Retinal pigment epithelial cell (primary cell): ENCODE data around the gene MTCH2.

Source experiments
- DNase-seq: peaks from one replicate; pipeline ENCODE4 v3.0.0-alpha.2; 2010; ENCODE audit warnings: low read depth
- H3K4me3 ChIP-seq: 2 replicates; pipeline ENCODE4 v1.5.1; 2011; ENCODE audit warnings: mild to moderate bottlenecking, low read length, control low read depth, moderate library complexity
- TF ChIP-seq, protein P1 (sequence below): conservative IDR thresholded peaks from 2 replicates; pipeline ENCODE4 v1.5.1; 2011; ENCODE audit warnings: low read depth, low read length, control low read depth, inconsistent platforms

Gene MTCH2

DNA sequence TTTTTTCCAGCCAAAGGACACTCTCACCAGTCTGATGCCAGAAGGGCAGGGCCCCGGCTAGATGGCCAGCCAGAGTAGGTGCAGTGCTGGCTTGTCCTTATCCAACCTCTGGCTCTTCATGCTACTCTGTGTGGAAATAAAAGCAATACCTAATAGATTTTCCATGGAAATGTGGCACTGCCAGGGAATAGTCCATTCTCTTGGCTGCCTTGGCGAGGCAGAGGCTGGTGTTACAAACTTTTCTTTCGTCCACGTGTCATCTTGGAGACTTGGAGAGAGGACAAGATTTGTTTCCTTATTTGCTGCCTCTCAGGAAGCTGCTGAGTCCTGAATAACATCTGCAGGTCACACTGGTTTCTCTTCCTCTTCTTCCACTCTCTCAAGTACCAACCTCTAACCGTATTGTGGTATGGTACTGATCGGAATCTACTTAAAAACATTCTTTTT is 31.0 kb downstream of the MTCH2 start:
- no peak overlapping the region for H3K4me3 ChIP-seq
- TF ChIP-seq, protein P1, sequence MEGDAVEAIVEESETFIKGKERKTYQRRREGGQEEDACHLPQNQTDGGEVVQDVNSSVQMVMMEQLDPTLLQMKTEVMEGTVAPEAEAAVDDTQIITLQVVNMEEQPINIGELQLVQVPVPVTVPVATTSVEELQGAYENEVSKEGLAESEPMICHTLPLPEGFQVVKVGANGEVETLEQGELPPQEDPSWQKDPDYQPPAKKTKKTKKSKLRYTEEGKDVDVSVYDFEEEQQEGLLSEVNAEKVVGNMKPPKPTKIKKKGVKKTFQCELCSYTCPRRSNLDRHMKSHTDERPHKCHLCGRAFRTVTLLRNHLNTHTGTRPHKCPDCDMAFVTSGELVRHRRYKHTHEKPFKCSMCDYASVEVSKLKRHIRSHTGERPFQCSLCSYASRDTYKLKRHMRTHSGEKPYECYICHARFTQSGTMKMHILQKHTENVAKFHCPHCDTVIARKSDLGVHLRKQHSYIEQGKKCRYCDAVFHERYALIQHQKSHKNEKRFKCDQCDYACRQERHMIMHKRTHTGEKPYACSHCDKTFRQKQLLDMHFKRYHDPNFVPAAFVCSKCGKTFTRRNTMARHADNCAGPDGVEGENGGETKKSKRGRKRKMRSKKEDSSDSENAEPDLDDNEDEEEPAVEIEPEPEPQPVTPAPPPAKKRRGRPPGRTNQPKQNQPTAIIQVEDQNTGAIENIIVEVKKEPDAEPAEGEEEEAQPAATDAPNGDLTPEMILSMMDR: no peak
- DNase-seq: no peak

DNA sequence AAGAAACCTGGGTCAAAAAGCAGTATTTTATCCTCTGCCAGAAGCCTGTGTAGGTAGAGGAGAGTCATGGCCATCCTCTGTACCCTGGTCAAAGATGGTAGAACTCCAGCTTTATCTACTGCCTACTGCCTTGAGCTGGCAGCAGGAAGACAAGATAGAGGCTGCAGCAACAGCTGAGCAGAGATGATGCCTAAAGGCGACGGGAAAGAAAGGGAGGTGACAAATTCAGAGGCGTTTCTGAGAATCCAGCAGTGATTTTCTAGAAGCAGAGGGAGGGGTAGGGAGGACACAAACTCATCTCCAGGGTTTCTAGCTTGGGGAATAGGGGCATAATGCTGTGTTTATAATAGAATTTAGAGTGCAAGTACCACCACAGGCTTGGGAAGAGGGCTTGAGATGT is 32.7 kb downstream of the MTCH2 start:
- H3K4me3 ChIP-seq: no peak overlapping the region
- TF ChIP-seq, protein P1: no peak
- no peak for DNase-seq

DNA sequence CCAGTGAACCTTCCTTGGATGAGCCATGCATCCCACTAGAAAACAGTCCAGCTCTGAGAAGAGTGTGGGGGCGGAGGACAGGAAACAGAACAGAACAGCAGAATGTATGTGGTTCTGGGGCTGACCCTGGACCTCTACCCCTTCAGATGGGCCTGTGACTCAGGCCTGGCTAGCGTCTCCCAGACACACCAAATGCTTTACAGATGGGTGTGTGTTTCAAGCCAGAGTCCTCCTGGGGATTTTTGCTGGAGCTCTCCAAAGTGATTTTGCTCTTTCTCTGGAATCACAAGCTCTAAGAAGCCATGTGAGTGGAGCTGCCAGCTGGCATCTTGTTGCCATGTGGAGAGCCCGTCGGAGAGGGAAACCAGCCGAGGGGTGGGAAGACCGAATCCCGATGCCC is 35.0 kb downstream of the MTCH2 start:
- no peak overlapping the region for H3K4me3 ChIP-seq
- DNase-seq: no peak
- TF ChIP-seq, protein P1: no peak

DNA sequence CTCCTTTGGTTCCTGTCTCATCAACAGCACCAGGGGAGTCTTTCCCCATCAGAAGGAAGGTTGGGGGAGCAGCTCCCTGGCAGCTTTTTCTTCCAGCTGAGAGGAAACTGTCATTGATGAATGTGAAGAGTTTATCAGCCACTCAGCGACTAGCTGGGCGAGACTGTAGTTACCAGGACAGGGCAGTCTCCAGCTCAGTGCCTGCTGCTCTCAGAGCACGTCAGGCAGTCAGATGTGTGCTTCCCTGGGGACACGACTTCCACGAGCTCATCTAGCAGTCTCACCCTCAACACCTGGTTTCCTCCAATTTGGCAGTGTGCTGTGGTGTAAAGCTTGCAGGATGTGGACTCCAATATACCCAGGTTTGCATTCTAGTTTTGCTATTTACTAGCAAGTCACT is 35.6 kb downstream of the MTCH2 start:
- no peak overlapping the region for H3K4me3 ChIP-seq
- TF ChIP-seq, protein P1: no peak
- DNase-seq: no peak

DNA sequence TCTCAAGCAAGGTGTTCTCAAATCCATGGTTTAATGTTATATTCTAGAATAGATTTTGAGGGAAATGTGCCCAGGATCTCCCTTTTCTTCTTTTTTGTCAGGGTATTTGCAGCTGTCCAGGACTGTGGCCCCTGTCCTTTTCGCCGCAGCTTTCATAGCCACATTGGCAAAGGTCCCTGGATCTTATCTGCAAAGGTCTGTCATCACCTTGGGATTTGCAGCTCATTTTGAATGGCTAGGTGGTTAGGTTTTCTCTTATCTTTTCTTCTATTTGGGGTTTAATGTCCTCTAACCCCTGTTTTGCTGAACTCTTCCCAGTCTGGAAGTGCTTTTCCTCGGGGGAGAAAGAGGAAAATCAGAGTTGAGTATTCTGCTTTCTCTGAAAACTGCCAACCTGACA is 36.4 kb downstream of the MTCH2 start:
- H3K4me3 ChIP-seq: no peak overlapping the region
- TF ChIP-seq, protein P1: no peak
- DNase-seq: no peak

DNA sequence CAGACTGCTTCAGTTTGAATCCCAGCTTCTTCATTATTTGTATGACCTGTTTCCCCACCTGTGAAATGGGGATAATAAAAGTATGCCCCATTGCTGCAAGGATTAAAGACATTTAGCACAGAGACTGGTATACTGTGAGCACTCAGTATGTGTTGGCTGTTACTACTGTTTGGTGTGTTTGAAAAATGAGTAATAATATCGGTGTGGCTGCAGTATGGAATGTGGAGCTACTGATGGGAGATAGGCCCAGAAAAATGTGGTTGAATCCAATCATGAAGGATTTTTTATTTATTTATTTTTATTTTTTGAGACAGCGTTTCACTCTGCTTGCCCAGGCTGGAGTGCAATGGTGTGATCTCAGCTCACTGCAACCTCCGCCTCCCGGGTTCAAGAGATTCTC is 39.1 kb downstream of the MTCH2 start:
- no peak overlapping the region for H3K4me3 ChIP-seq
- TF ChIP-seq, protein P1: no peak
- DNase-seq: no peak

DNA sequence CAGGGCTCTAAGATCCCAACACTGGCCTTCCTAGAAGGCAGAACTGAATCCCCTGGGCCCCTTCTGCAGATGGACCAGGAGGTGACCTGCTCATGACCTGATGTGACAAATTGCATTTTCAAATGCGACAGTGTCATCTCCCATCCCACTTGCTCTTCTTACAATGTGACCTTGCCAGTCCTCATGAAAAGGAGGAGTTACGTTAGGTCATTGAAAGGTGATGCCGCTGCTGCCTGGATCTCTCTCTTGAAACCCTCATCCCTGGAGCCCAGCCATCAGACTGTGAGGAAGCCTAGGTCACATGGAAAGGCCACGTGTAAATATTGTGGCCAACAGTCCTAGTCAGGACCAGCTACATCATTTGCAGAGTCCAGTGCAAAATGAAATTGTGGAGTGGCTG is 42.5 kb downstream of the MTCH2 start:
- TF ChIP-seq, protein P1: no peak
- H3K4me3 ChIP-seq: no peak overlapping the region
- no peak for DNase-seq
